K562 (cell line): Measurements from ENCODE around the gene MGAT4B. TPM values are rescaled to one million over a fixed set of nuclear protein-coding genes. Genes with fewer than 3 reads are reported as not detected.

ENCODE experiments used
- ATAC-seq: fragments of 200-7000 bp; cut with Tn5 transposase; 3 replicates; pipeline ENCODE4 v1.9.1; 2020; ENCODE audit warnings: moderate library complexity
- BruUV-seq: library from RNA; stranded (reverse); fragments of 400-500 nt; replicated peaks from 2 replicates; lab custom pipeline; 2021; lab: Mats Ljungman, UMichigan
- CTCF ChIA-PET: fragments of 300-600 bp; formaldehyde crosslinking; extraction: SDS; loops from one replicate; lab custom pipeline; 2021; ENCODE audit warnings: low intra/inter-chr PET ratio; lab: Yijun Ruan, JAX
- POLR2A ChIA-PET: fragments of 300-600, 350-650 bp; sonication (Branson Sonifier 250); formaldehyde crosslinking; extraction: SDS; loops from one replicate; lab custom pipeline; 2021; ENCODE audit warnings: antibody characterized with exemption, inconsistent platforms; lab: Yijun Ruan, JAX
- DNase-seq, 4 experiments: peaks; one replicate each; pipeline versions ENCODE4 v3.0.0 to v3.0.0-alpha.2; 2011 to 2018; ENCODE audit warnings: low spot score in 3 of 4, mixed read lengths in 3 of 4; ENCODE audit errors: extremely low read depth in 1 of 4
- FAIRE-seq: peaks from 2 replicates; lab custom pipeline; 2011; peaks lifted over from hg19 to GRCh38; lab: Jason Lieb, UNC
- H2AFZ ChIP-seq: 2 replicates; pipeline ENCODE4 v1.6.0; 2011; ENCODE audit warnings: low read depth, low read length, control low read depth, inconsistent platforms
- H3K27ac ChIP-seq: fragments of 200-600 bp; 3 replicates; pipeline ENCODE4 v1.8.0; 2011; ENCODE audit warnings: low read depth, mild to moderate bottlenecking, control low read depth, inconsistent platforms, low read length, moderate library complexity, mixed read lengths; ENCODE audit errors: extremely low read depth
- H3K27me3 ChIP-seq, 2 experiments: fragments of 300-600 bp in 1 of 2; 2 replicates in 1 of 2; 3 replicates in 1 of 2; pipeline versions ENCODE4 v1.6.0 to v1.8.0; 2011; ENCODE audit warnings: inconsistent platforms in 2 of 2, low read length in 2 of 2, mild to moderate bottlenecking in 1 of 2, mixed read lengths in 1 of 2, moderate library complexity in 1 of 2; ENCODE audit not compliant: control insufficient read depth in 2 of 2, insufficient read depth in 2 of 2
- H3K36me3 ChIP-seq: fragments of 300-600 bp; 3 replicates; pipeline ENCODE4 v1.8.0; 2011; ENCODE audit warnings: mild to moderate bottlenecking, low read length, inconsistent platforms; ENCODE audit not compliant: control insufficient read depth, insufficient read depth
- H3K4me1 ChIP-seq, 2 experiments: fragments of 200-600 bp in 1 of 2; replicated peaks in 1 of 2; 2 replicates in 1 of 2; 3 replicates in 1 of 2; pipeline versions ENCODE4 v1.5.1 to v1.8.0; 2011; ENCODE audit warnings: inconsistent platforms in 2 of 2, low read length in 2 of 2, mild to moderate bottlenecking in 1 of 2, mixed read lengths in 1 of 2, moderate library complexity in 1 of 2; ENCODE audit not compliant: control insufficient read depth in 2 of 2, insufficient read depth in 2 of 2
- H3K4me2 ChIP-seq: 2 replicates; pipeline ENCODE4 v1.6.1; 2011; ENCODE audit warnings: low read length, control low read depth, inconsistent platforms, mixed read lengths; ENCODE audit not compliant: insufficient read depth
- H3K4me3 ChIP-seq: fragments of 200-600 bp; sonication (generic), shearing (Covaris generic); 2 replicates; pipeline ENCODE4 v1.5.1; 2016; ENCODE audit warnings: control low read depth, inconsistent platforms
- H3K79me2 ChIP-seq: fragments of 200-600 bp; 3 replicates; pipeline ENCODE4 v1.8.0; 2011; ENCODE audit warnings: low read length, inconsistent platforms; ENCODE audit not compliant: control insufficient read depth, insufficient read depth
- H3K9ac ChIP-seq, 2 experiments: 2 replicates each; pipeline versions ENCODE4 v1.6.0 to v1.6.1; 2011; ENCODE audit warnings: low read depth in 2 of 2, low read length in 2 of 2, control low read depth in 1 of 2, inconsistent platforms in 1 of 2, mild to moderate bottlenecking in 1 of 2, mixed read lengths in 1 of 2; ENCODE audit not compliant: insufficient read depth in 1 of 2
- H3K9me1 ChIP-seq: one replicate; pipeline ENCODE4 v1.6.0; 2011; ENCODE audit warnings: inconsistent platforms, mild to moderate bottlenecking, low read length, moderate library complexity; ENCODE audit not compliant: control insufficient read depth, insufficient read depth
- H3K9me3 ChIP-seq: replicated peaks from 2 replicates; pipeline ENCODE4 v1.5.1; 2011; ENCODE audit warnings: low read depth, low read length, inconsistent platforms; ENCODE audit not compliant: control insufficient read depth, insufficient read depth
- H4K20me1 ChIP-seq: replicated peaks from 2 replicates; pipeline ENCODE4 v1.6.1; 2011; ENCODE audit warnings: low read length, inconsistent platforms, mixed read lengths; ENCODE audit not compliant: control insufficient read depth, insufficient read depth
- HDGF ChIP-seq: fragments of 450-650 bp; IDR thresholded peaks from 2 replicates; pipeline ENCODE4 v1.6.1; 2016
- POLR2AphosphoS5 ChIP-seq: IDR thresholded peaks from 2 replicates; pipeline ENCODE4 v1.6.1; 2011; ENCODE audit warnings: mild to moderate bottlenecking, low read depth, low read length, moderate library complexity; ENCODE audit not compliant: control insufficient read depth, insufficient read depth
- PTBP1 ChIP-seq: fragments of 200-400 bp; formaldehyde crosslinking; IDR thresholded peaks from 2 replicates; pipeline ENCODE4 v1.6.1; 2017; ENCODE audit warnings: low read depth, low read length
- RBFOX2 ChIP-seq: fragments of 200-400 bp; formaldehyde crosslinking; IDR thresholded peaks from 2 replicates; pipeline ENCODE4 v1.6.1; 2017; ENCODE audit warnings: low read depth, mild to moderate bottlenecking, low read length, moderate library complexity
- SUPT5H ChIP-seq: fragments of 450-650 bp; IDR thresholded peaks from 2 replicates; pipeline ENCODE4 v1.6.1; 2016
- WGBS: fragments of 100-300 bp; shearing (Covaris generic); methylation state at CpG from one replicate; pipeline ENCODE4 v1.1.6; 2016; ENCODE audit warnings: low coverage, mixed read lengths; ENCODE audit not compliant: insufficient coverage; ENCODE audit errors: missing lambda C conversion rate; 5-methylcytosine and 5-hydroxymethylcytosine counted together
- in situ Hi-C: fragments of 300-500 bp; cut with MboI; formaldehyde crosslinking; loops from 4 replicates; pipeline ENCODE4 v1.15.0; 2018; ENCODE audit warnings: inconsistent platforms, mixed read lengths
- intact Hi-C: fragments of 100-400 bp; cut with micrococcal nuclease; formaldehyde crosslinking; loops from 2 replicates; pipeline ENCODE4 v1.14.2; 2022
- polyA plus RNA-seq, 8 experiments: library from polyadenylated mRNA; depleted of rRNA in 4 of 8; stranded (reverse) in 5 of 8; unstranded in 3 of 8; fragments of >200 nt; fragmentation: Nextera tagmentation in 2 of 8; fragmentation: Illumina TruSeq in 1 of 8; extraction: Ambion mirVana in 2 of 8; extraction: Trizol in 1 of 8; gene quantifications; 2 replicates each; pipeline versions ENCODE4 v1.2.1 to v1.2.3, GENCODE V29; 2011 to 2014; ENCODE audit warnings: inconsistent platforms in 1 of 8, missing spikeins in 1 of 8
- total RNA-seq, 7 experiments: library from RNA; depleted of rRNA in 6 of 7; stranded (reverse); fragments of >200 nt in 6 of 7; fragmentation: Illumina TruSeq in 2 of 7; extraction: Trizol in 2 of 7; gene quantifications; 2 replicates each; pipeline versions ENCODE4 v1.2.1 to v1.2.3, GENCODE V29; 2011 to 2021; ENCODE audit warnings: low replicate concordance in 1 of 7
- TF ChIP-seq, protein P1 (sequence below), 2 experiments: IDR thresholded peaks; 2 replicates each; pipeline ENCODE4 v1.6.1; 2011; ENCODE audit warnings: borderline replicate concordance in 1 of 2, control low read depth in 1 of 2, low read depth in 1 of 2, low read length in 1 of 2, mild to moderate bottlenecking in 1 of 2, mixed read lengths in 1 of 2, moderate library complexity in 1 of 2; ENCODE audit not compliant: insufficient read depth in 1 of 2, insufficient read length in 1 of 2, poor library complexity in 1 of 2, severe bottlenecking in 1 of 2; ENCODE audit errors: extremely low read depth in 1 of 2
- TF ChIP-seq, protein P2 (sequence below): fragments of 450-650 bp; IDR thresholded peaks from 2 replicates; pipeline ENCODE4 v1.6.1; 2018; ENCODE audit not compliant: partially characterized antibody
- TF ChIP-seq, protein P3 (sequence below): fragments of 450-650 bp; IDR thresholded peaks from 2 replicates; pipeline ENCODE4 v1.6.1; 2017; ENCODE audit warnings: antibody characterized with exemption

The MGAT4B gene
- total and polyA plus RNA-seq, 9 of the 15 experiments (the other 6 are each of a cell fraction or from before 2014, with no cell fraction given), result 0.34 to 133 (median 75.4) TPM

DNA sequence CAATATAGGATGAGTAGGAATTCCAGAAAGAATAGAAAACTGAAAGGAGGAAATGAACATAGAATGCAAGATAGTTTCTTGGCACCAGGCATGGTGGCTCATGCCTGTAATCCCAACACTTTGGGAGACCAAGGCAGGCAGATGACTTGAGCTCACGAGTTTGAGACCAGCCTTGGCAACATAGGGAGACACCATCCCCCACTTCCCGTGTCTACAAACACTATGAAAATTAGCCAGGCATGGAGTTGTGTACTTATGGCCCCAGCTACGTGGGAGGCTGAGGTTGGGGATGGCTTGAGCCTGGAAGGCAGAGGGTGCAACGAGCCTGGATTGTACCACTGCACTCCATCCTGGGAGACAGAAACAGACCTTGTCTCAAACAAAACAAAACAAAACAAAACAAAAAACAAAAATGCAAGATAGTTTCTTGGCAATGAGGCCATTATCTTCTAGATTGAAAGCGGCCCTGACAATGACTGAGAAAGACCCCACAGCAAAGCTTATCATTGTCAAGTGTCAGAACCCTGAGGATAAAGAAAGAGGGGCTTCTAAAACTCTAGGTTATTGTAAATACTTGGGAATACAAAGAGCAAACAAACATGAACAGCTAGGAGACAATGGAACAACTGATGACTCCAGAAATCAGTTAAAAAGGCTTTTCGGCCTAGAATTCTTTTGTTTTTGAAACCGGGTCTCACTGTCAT is 23.2 kb upstream of the MGAT4B start:
- peaks cover 0 to 6% of the 10 kb centered on the region in 2 experiments; a peak in 1 of 5 replicates for H3K4me1 ChIP-seq
- intact Hi-C loops, result no loop called here
- H3K79me2 ChIP-seq, result peaks cover under 1% of the 10 kb centered on the region; the same call in 2 of the 3 replicates

More for the DNA sequence above, 23.2 kb upstream of the MGAT4B start:
- FAIRE-seq (no peak), ATAC-seq (no peak), DNase-seq (no peak)
- in situ Hi-C loops, result no loop called here
- CTCF ChIA-PET, result no interaction called here
- Histone ChIP-seq H3K27me3 (no peaks in the 10 kb centered on the region), H4K20me1 (no peaks in the 10 kb centered on the region; the same call in 1 of the 2 replicates), H3K36me3 (peaks cover 88% of the 10 kb centered on the region), H3K9ac (no peak overlapping the region), H3K4me2 (no peak overlapping the region), H3K27ac (no peak overlapping the region), H2AFZ (no peak overlapping the region), H3K9me1 (peaks cover 6% of the 10 kb centered on the region), H3K9me3 (no peaks in the 10 kb centered on the region), H3K4me3 (no peak overlapping the region)
- POLR2A ChIA-PET, result interaction anchor here (0.5 to 3.9 kb wide), 6 partner anchors 10 to 97 kb away, joined by 3 to 15 read pairs (median 3); partner anchors contain the start of genes MAML1 and SQSTM1
- no peak for TF ChIP-seq HDGF
- TF ChIP-seq POLR2AphosphoS5, result 0 out of 2 replicates have a peak, but pooled peaks have one; percentile 16
- TF ChIP-seq, protein P1, sequence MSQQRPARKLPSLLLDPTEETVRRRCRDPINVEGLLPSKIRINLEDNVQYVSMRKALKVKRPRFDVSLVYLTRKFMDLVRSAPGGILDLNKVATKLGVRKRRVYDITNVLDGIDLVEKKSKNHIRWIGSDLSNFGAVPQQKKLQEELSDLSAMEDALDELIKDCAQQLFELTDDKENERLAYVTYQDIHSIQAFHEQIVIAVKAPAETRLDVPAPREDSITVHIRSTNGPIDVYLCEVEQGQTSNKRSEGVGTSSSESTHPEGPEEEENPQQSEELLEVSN (IDR thresholded peaks at IDR 0.05; ENCODE audit: borderline replicate concordance in 1 of 2, extremely low read depth in 1 of 2, insufficient read depth in 1 of 2, insufficient read length in 1 of 2, low read depth in 1 of 2, low read length in 1 of 2, poor library complexity in 1 of 2, severe bottlenecking in 1 of 2), result no peak
- TF ChIP-seq, protein P2, sequence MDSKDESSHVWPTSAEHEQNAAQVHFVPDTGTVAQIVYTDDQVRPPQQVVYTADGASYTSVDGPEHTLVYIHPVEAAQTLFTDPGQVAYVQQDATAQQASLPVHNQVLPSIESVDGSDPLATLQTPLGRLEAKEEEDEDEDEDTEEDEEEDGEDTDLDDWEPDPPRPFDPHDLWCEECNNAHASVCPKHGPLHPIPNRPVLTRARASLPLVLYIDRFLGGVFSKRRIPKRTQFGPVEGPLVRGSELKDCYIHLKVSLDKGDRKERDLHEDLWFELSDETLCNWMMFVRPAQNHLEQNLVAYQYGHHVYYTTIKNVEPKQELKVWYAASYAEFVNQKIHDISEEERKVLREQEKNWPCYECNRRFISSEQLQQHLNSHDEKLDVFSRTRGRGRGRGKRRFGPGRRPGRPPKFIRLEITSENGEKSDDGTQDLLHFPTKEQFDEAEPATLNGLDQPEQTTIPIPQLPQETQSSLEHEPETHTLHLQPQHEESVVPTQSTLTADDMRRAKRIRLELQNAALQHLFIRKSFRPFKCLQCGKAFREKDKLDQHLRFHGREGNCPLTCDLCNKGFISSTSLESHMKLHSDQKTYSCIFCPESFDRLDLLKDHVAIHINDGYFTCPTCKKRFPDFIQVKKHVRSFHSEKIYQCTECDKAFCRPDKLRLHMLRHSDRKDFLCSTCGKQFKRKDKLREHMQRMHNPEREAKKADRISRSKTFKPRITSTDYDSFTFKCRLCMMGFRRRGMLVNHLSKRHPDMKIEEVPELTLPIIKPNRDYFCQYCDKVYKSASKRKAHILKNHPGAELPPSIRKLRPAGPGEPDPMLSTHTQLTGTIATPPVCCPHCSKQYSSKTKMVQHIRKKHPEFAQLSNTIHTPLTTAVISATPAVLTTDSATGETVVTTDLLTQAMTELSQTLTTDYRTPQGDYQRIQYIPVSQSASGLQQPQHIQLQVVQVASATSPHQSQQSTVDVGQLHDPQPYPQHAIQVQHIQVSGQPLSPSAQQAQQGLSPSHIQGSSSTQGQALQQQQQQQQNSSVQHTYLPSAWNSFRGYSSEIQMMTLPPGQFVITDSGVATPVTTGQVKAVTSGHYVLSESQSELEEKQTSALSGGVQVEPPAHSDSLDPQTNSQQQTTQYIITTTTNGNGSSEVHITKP, result peak; percentile 46
- TF ChIP-seq SUPT5H, result peak; percentile 5; the same call in 1 of the 2 replicates
- TF ChIP-seq, protein P3, sequence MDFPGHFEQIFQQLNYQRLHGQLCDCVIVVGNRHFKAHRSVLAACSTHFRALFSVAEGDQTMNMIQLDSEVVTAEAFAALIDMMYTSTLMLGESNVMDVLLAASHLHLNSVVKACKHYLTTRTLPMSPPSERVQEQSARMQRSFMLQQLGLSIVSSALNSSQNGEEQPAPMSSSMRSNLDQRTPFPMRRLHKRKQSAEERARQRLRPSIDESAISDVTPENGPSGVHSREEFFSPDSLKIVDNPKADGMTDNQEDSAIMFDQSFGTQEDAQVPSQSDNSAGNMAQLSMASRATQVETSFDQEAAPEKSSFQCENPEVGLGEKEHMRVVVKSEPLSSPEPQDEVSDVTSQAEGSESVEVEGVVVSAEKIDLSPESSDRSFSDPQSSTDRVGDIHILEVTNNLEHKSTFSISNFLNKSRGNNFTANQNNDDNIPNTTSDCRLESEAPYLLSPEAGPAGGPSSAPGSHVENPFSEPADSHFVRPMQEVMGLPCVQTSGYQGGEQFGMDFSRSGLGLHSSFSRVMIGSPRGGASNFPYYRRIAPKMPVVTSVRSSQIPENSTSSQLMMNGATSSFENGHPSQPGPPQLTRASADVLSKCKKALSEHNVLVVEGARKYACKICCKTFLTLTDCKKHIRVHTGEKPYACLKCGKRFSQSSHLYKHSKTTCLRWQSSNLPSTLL, result no peak
- TF ChIP-seq RBFOX2, result peak; percentile 41; the same call in 1 of the 2 replicates
- TF ChIP-seq PTBP1, result no peak
- WGBS, result 88% methylated on average over 7 of the region's 7 CpGs
- no TSS peak for BruUV-seq
